ENCODE results near the gene POU6F1. TPM values are rescaled to one million over a fixed set of nuclear protein-coding genes. Genes with fewer than 3 reads are reported as not detected.
A peak's percentile ranks its signal among the peaks of the same experiment; 100 is the strongest.
"Not testable (repeated sequence)": the region's sequence is repeated elsewhere in the genome, so short reads cannot be mapped to it uniquely, and the experiment has no call there.

Gene POU6F1, protein sequence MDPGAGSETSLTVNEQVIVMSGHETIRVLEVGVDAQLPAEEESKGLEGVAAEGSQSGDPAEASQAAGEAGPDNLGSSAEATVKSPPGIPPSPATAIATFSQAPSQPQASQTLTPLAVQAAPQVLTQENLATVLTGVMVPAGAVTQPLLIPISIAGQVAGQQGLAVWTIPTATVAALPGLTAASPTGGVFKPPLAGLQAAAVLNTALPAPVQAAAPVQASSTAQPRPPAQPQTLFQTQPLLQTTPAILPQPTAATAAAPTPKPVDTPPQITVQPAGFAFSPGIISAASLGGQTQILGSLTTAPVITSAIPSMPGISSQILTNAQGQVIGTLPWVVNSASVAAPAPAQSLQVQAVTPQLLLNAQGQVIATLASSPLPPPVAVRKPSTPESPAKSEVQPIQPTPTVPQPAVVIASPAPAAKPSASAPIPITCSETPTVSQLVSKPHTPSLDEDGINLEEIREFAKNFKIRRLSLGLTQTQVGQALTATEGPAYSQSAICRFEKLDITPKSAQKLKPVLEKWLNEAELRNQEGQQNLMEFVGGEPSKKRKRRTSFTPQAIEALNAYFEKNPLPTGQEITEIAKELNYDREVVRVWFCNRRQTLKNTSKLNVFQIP
- 25.1 TPM for total RNA-seq
- 1 to 10 TPM in 3 of 4 donors, under 1 TPM in 1; 0.74 to 2.7 (median 2.4) TPM for polyA plus RNA-seq

DNA sequence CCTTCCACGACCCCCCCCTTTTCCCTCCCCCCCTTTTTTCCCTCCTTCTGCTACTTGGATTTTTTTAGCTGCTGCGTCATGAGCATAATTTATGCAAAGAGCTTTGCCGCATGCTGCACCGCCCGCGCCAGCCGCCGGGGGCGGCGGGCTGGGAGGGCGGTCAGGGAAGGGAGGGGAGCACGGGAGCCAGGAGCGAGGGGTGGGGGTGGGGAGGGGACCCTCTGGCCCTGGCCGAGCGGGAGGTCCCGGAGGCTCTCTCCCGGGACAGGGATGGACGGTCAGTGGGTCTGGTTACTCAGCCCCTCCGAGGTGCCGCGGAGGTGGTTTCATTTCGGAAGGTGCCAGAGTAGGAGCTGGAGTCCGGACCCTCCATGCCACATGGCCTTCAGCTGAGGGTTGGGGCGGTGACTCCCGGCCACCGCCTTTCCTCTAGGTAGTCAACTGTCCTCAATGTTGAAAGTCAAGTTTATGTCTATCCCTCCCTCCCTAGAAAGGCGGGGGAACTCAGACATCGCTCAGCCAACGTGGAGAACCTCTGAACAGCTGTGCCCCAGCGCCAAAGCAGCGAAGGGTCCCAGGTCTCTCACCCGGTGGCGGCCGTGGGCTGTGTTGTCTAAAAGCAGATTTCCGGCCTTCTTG is at the start of gene POU6F1:
Gene POU6F1 (minus strand): TSS at position 95 of the 639 bp plus-strand sequence. CDS start 11,226 bp downstream, outside the sequence.
- Mint-ChIP-seq H3K9me3 (no peaks in the 10 kb centered on the region), H3K4me3 (peak within 1 kb of the TSS; percentile 93 to 97 (median 94)), H3K36me3 (peaks cover 12% of the 10 kb centered on the region), H3K27ac (peak within 1 kb of the TSS; percentile 96 to 99 (median 98)), H3K4me1 (peaks cover 9 to 26% (median 22%) of the 10 kb centered on the region in 4 donors), H3K27me3 (no peaks in the 10 kb centered on the region)
- H3K27ac ChIP-seq (ENCODE audit: insufficient read depth, low read length, poor library complexity, severe bottlenecking) = peak within 1 kb of the TSS; percentile 92
- H3K9me3 ChIP-seq (ENCODE audit: control insufficient read depth in 2 of 2, low read length in 2 of 2) = no peaks in the 10 kb centered on the region
- peak; percentile 60 to 79 (median 77) for DNase-seq
- ATAC-seq (ENCODE audit: low read depth in 2 of 2) = peak; percentile 82 to 83
- peak within 1 kb of the TSS; percentile 84 for H3K4me3 ChIP-seq (ENCODE audit: low read depth, low read length)
- no peaks in the 10 kb centered on the region for H3K27me3 ChIP-seq (ENCODE audit: control insufficient read depth, insufficient read depth, low read length)
- H3K4me1 ChIP-seq (ENCODE audit: control insufficient read depth, insufficient read depth, low read length, poor library complexity, severe bottlenecking) = peaks cover 22% of the 10 kb centered on the region
- no peaks in the 10 kb centered on the region for H3K36me3 ChIP-seq (ENCODE audit: control insufficient read depth, insufficient read depth, low read length)

DNA sequence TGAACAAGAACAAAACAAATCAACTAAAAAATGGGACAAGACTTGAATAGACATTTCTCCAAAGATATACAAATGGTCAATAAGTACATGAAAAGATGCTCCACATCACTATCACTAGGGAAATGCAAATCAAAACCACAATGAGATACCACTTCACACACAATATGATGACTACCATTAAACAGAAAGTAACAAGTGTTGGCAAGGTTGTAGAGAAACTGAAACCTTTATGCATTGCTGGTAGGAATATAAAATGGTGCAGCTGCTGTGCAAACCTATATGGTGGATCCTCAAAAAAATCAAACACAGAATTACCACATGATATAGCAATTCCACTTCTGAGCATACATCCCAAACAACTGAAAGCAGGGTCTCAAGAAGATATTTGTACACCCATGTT is 47.2 kb upstream of the POU6F1 start:
- Histone ChIP-seq H3K4me3 (ENCODE audit: low read depth, low read length) (peak overlapping the region; percentile 24), H3K27me3 (ENCODE audit: control insufficient read depth, insufficient read depth, low read length) (no peaks in the 10 kb centered on the region), H3K36me3 (ENCODE audit: control insufficient read depth, insufficient read depth, low read length) (no peaks in the 10 kb centered on the region), H3K4me1 (ENCODE audit: control insufficient read depth, insufficient read depth, low read length, poor library complexity, severe bottlenecking) (peaks cover 6% of the 10 kb centered on the region), H3K27ac (ENCODE audit: insufficient read depth, low read length, poor library complexity, severe bottlenecking) (no peak overlapping the region), H3K9me3 (ENCODE audit: control insufficient read depth in 2 of 2, low read length in 2 of 2) (no peaks in the 10 kb centered on the region)
- Mint-ChIP-seq H3K4me3 (peak overlapping the region in 3 of 4 donors; percentile 30 to 68 (median 59)), H3K27ac (peak overlapping the region in 2 of 3 donors; percentile 21 to 52), H3K36me3 (peaks cover 4% of the 10 kb centered on the region), H3K27me3 (no peaks in the 10 kb centered on the region), H3K4me1 (peaks cover 5 to 35% (median 17%) of the 10 kb centered on the region in 4 donors), H3K9me3 (peaks cover 0 to 2% (median 0%) of the 10 kb centered on the region in 7 donors)
- peak in 1 of 2 donors; percentile 40 for ATAC-seq (ENCODE audit: low read depth in 2 of 2)
- DNase-seq = peak in 2 of 3 donors; percentile 24 to 70

DNA sequence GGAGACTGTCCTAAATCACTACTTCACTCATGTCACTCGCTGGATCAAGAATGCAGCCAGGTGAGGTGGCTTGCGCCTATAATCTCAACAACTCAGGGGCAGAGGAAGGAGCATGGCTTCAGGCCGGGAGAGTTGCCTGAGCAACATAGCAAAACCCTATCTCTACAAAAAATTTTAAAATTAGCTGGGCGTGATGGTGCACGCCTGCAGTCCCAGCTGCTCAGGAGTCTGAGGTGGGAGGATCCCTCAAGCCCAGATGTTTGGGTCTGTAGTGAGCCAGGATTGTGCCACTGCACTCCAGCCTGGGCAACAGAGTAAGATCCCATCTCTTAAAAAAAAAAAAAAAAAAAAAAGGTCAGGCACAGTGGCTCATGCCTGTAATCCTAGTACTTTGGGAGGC is 46.4 kb upstream of the POU6F1 start:
- Mint-ChIP-seq H3K27me3 (no peaks in the 10 kb centered on the region), H3K36me3 (peaks cover 4% of the 10 kb centered on the region), H3K9me3 (peaks cover 0 to 2% (median 0%) of the 10 kb centered on the region in 7 donors), H3K27ac (no peak overlapping the region), H3K4me1 (peaks cover 5 to 33% (median 16%) of the 10 kb centered on the region in 4 donors), H3K4me3 (no peak overlapping the region)
- no peaks in the 10 kb centered on the region for H3K27me3 ChIP-seq (ENCODE audit: control insufficient read depth, insufficient read depth, low read length)
- ATAC-seq (ENCODE audit: low read depth in 2 of 2) (no peak), DNase-seq (no peak)
- H3K4me3 ChIP-seq (ENCODE audit: low read depth, low read length) = no peak overlapping the region
- no peaks in the 10 kb centered on the region for H3K36me3 ChIP-seq (ENCODE audit: control insufficient read depth, insufficient read depth, low read length)
- no peaks in the 10 kb centered on the region for H3K9me3 ChIP-seq (ENCODE audit: control insufficient read depth in 2 of 2, low read length in 2 of 2)
- peaks cover 2% of the 10 kb centered on the region for H3K4me1 ChIP-seq (ENCODE audit: control insufficient read depth, insufficient read depth, low read length, poor library complexity, severe bottlenecking)
- H3K27ac ChIP-seq (ENCODE audit: insufficient read depth, low read length, poor library complexity, severe bottlenecking) = no peak overlapping the region

- no peak for DNase-seq
- no peaks in the 10 kb centered on the region for H3K27me3 Mint-ChIP-seq
- ATAC-seq (ENCODE audit: low read depth in 2 of 2) = no peak
- no peaks in the 10 kb centered on the region for H3K27me3 ChIP-seq (ENCODE audit: control insufficient read depth, insufficient read depth, low read length)
- no peak overlapping the region for H3K4me3 Mint-ChIP-seq
- no peaks in the 10 kb centered on the region for H3K36me3 ChIP-seq (ENCODE audit: control insufficient read depth, insufficient read depth, low read length)
- H3K27ac ChIP-seq (ENCODE audit: insufficient read depth, low read length, poor library complexity, severe bottlenecking) = no peak overlapping the region
- H3K4me1 ChIP-seq (ENCODE audit: control insufficient read depth, insufficient read depth, low read length, poor library complexity, severe bottlenecking) = no peaks in the 10 kb centered on the region
- no peaks in the 10 kb centered on the region for H3K9me3 ChIP-seq (ENCODE audit: control insufficient read depth in 2 of 2, low read length in 2 of 2)
- H3K4me1 Mint-ChIP-seq = peaks cover 5 to 25% (median 13%) of the 10 kb centered on the region in 4 donors
- H3K4me3 ChIP-seq (ENCODE audit: low read depth, low read length) = no peak overlapping the region
- H3K36me3 Mint-ChIP-seq = peaks cover 4% of the 10 kb centered on the region
- peaks cover 0 to 2% (median 0%) of the 10 kb centered on the region in 7 donors for H3K9me3 Mint-ChIP-seq
- H3K27ac Mint-ChIP-seq = no peak overlapping the region
These were observed 45.5 kb upstream of the POU6F1 start for GRCh38 chr12:51263341-51263740.

- DNase-seq = peak in 1 of 3 donors; percentile 37
- Mint-ChIP-seq H3K4me3 (no peak overlapping the region), H3K36me3 (peaks cover 4% of the 10 kb centered on the region), H3K9me3 (peaks cover 0 to 2% (median 0%) of the 10 kb centered on the region in 7 donors), H3K27ac (no peak overlapping the region), H3K27me3 (no peaks in the 10 kb centered on the region), H3K4me1 (peaks cover 5 to 24% (median 13%) of the 10 kb centered on the region in 4 donors)
- no peak for ATAC-seq (ENCODE audit: low read depth in 2 of 2)
- Histone ChIP-seq H3K27ac (ENCODE audit: insufficient read depth, low read length, poor library complexity, severe bottlenecking) (no peak overlapping the region), H3K27me3 (ENCODE audit: control insufficient read depth, insufficient read depth, low read length) (no peaks in the 10 kb centered on the region), H3K9me3 (ENCODE audit: control insufficient read depth in 2 of 2, low read length in 2 of 2) (no peaks in the 10 kb centered on the region), H3K4me1 (ENCODE audit: control insufficient read depth, insufficient read depth, low read length, poor library complexity, severe bottlenecking) (no peaks in the 10 kb centered on the region), H3K4me3 (ENCODE audit: low read depth, low read length) (no peak overlapping the region), H3K36me3 (ENCODE audit: control insufficient read depth, insufficient read depth, low read length) (no peaks in the 10 kb centered on the region)
These were observed 44.9 kb upstream of the POU6F1 start for GRCh38 chr12:51262758-51263177.

- peaks cover 4 to 12% (median 9%) of the 10 kb centered on the region in 4 donors for H3K4me1 Mint-ChIP-seq
- H3K27ac Mint-ChIP-seq = not testable (repeated sequence)
These were observed 41.7 kb upstream of the POU6F1 start for GRCh38 chr12:51259600-51259999.

DNA sequence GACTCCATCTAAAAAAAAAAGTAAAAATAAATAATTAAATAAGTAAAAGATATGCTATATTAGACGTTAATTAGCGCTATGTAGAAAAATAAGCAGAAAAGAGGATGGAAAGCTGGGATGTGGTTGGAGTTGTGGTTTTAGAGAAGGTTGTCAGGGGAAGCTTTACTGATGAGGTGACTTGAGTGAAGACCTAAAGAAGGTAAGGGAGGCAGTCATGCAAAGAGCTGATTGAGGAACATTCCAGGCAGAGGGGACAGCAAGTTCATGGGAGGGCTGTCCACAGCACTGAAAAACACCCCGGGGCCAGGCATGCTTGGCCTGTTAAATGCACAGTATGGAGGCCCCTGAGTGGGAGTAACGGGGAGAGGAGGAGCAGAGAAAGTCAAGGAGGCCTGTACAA is 36.7 kb upstream of the POU6F1 start:
- Histone ChIP-seq H3K4me1 (ENCODE audit: control insufficient read depth, insufficient read depth, low read length, poor library complexity, severe bottlenecking) (no peaks in the 10 kb centered on the region), H3K27me3 (ENCODE audit: control insufficient read depth, insufficient read depth, low read length) (no peaks in the 10 kb centered on the region), H3K9me3 (ENCODE audit: control insufficient read depth in 2 of 2, low read length in 2 of 2) (no peaks in the 10 kb centered on the region), H3K4me3 (ENCODE audit: low read depth, low read length) (no peak overlapping the region), H3K36me3 (ENCODE audit: control insufficient read depth, insufficient read depth, low read length) (no peaks in the 10 kb centered on the region), H3K27ac (ENCODE audit: insufficient read depth, low read length, poor library complexity, severe bottlenecking) (no peak overlapping the region)
- peaks cover 9% of the 10 kb centered on the region for H3K36me3 Mint-ChIP-seq
- no peaks in the 10 kb centered on the region for H3K9me3 Mint-ChIP-seq
- H3K27ac Mint-ChIP-seq = peak overlapping the region in 1 of 3 donors; percentile 80
- peaks cover 0 to 11% (median 4%) of the 10 kb centered on the region in 4 donors for H3K4me1 Mint-ChIP-seq
- no peaks in the 10 kb centered on the region for H3K27me3 Mint-ChIP-seq
- ATAC-seq (ENCODE audit: low read depth in 2 of 2) (no peak), DNase-seq (no peak)
- H3K4me3 Mint-ChIP-seq = no peak overlapping the region

More at GRCh38 chr12:51259600-51259999, 41.7 kb upstream of the POU6F1 start:
- DNase-seq; H3K4me1 ChIP-seq (ENCODE audit: control insufficient read depth, insufficient read depth, low read length, poor library complexity, severe bottlenecking); H3K27me3 Mint-ChIP-seq; H3K27ac ChIP-seq (ENCODE audit: insufficient read depth, low read length, poor library complexity, severe bottlenecking); ATAC-seq (ENCODE audit: low read depth in 2 of 2); H3K9me3 ChIP-seq (ENCODE audit: control insufficient read depth in 2 of 2, low read length in 2 of 2); H3K4me3 ChIP-seq (ENCODE audit: low read depth, low read length); H3K36me3 ChIP-seq (ENCODE audit: control insufficient read depth, insufficient read depth, low read length); H3K27me3 ChIP-seq (ENCODE audit: control insufficient read depth, insufficient read depth, low read length); H3K4me3 Mint-ChIP-seq; H3K9me3 Mint-ChIP-seq; H3K36me3 Mint-ChIP-seq: not testable (repeated sequence)
